MV-4-11 (cell line): ENCODE results near the gene SLC25A22.

Experiments
- DNase-seq: peaks from one replicate; lab custom pipeline; 2025; lab: John Stamatoyannopoulos, UW

SLC25A22 gene

DNA sequence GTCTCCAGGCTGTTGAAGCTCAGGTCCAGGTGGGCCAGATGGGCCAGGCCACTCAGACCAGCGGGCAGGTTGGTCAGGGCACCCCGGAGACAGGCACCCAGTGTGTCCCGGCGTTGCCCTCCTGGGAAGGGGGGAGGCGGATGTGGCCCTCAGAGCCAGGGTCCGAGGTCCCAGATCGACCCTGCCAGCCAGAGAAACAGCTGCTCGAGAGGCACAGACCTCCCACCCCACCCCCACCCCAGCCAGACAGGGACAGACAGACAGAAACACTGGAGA is 5.3 kb upstream of the SLC25A22 start:
- no peak for DNase-seq

DNA sequence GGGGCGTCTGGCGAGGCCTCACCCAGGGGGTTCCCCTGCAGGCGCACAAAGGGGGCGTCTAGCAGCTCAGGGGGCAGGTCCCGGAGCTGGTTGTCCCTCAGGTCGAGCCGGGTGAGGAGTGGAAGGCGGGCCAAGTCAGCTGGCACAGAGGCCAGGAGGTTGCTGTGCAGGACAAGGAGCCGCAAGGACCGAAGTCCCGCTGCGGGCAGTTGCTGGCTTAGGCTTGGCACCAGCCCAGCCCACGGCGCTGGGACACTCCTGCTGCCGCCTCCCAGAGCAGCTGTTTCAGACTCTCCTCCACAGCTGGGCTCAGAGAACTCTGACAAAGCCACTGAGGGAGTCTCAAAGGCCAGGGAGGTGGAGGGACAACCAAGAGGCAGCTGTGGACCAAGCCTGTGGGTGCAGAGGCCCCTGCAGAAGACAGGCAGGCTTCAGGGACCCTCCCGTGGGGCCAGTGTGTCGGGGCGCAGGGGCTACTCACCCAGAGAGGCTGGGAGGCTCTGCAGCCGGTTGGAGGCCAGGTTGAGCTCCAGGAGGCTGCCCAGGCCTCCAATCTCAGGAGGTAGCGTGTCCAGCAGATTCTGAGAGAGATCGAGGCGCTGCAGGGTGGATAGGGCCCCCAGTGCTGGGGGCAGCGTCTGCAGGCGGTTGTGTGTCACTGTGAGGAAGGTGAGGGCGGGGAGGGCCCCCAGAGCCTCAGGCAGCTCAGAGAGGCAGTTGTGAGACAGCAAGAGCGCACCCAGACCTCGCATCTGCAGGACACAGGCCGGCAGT is 4.8 kb upstream of the SLC25A22 start:
- no peak for DNase-seq

- DNase-seq, result no peak
These were observed 4.0 kb upstream of the SLC25A22 start for GRCh38 chr11:802018-802617.

- DNase-seq, result no peak
These were observed 3.2 kb upstream of the SLC25A22 start for GRCh38 chr11:801097-801780.

DNA sequence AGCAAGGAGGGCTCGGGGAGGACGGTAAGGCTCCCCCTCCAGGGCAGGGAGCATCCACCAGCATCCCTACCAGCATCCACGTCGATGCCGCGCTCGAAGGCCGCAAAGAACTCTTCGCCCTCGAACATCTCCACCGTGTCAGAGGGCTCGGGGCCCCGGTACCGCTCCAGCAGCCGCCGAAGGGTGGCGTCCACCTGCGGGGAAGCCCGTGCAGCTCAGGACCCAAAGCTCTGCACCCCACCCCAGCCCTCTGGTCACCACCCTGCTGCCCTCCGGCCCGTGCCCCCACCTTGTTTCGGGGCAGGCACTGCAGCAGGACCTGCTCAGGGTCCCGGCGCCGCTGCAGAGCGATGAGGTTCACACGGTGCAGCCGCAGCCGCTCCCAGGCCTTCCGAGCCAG is 2.4 kb upstream of the SLC25A22 start:
- no peak for DNase-seq

DNA sequence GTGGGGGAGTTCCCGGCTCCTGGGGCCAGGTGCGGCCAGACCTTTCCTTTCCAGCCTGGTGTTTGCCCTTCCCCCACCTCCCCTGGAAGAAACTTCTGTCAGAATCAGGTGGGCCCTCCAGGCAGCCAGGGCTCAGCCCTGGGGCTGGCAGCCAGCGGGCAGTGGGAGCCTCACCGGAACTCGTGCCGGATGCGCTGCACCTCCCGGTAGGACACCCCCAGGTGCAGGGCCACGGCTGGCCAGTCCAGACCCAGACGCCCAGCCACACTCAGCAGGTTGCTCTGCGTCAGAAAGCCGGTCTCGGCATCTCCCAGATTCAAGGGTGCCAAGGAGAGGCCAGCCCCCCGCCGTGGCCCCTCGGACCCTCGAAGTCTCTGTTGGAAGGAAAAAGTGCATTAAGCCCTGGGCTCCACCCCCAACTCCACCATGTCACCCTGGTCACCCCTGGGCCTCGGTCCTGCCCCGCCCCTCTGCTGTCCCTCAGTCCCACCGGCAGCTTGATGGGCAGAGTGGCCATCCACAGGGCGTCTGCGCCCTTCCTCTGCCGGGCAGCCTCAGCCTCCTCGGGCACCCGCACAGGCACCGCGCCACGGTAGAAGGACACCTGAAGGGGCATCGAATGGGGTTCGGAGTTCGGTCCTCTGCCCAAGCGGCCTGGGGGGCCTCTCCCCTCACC is 1.7 kb upstream of the SLC25A22 start:
- DNase-seq, result no peak

DNA sequence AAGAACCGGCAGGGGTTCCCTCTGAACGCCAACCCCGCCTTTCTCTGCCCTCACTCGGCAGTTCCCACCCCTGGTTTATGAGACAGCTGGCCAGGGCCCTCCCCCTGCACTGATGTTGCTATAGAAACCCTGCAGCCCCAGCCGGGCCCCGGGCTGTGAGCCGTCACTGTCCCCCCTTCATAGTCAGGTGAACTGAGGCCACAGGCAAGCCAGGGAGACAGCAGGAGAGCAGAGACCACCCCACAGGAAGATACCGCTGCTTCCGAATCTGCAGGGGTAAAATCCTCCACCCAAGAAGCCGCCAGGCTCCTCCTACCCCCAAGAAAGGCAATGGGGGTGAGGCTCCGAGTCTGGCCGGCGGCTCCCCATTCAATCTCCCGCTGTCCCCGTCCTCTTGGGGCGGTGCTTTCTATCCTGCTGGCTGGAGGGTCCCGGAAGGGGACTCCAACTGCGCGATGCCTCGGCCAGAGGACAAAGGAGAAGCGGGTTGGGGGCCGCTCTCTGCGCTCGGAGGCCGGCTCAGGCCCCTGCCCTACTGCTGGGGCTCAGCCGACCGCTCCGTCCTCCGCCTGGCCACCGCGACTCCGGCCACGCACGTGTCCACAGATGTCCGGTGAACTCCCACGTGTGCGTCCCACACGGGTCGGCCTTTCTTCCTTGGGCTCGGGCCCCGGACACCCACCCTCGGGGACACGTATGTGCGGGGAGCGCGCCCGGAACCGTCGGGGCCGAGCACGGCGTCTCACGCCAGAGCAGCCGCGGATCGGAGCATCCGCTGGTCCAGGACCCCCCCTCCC is 587 bp downstream of the SLC25A22 start:
- peak; percentile 60 for DNase-seq

DNA sequence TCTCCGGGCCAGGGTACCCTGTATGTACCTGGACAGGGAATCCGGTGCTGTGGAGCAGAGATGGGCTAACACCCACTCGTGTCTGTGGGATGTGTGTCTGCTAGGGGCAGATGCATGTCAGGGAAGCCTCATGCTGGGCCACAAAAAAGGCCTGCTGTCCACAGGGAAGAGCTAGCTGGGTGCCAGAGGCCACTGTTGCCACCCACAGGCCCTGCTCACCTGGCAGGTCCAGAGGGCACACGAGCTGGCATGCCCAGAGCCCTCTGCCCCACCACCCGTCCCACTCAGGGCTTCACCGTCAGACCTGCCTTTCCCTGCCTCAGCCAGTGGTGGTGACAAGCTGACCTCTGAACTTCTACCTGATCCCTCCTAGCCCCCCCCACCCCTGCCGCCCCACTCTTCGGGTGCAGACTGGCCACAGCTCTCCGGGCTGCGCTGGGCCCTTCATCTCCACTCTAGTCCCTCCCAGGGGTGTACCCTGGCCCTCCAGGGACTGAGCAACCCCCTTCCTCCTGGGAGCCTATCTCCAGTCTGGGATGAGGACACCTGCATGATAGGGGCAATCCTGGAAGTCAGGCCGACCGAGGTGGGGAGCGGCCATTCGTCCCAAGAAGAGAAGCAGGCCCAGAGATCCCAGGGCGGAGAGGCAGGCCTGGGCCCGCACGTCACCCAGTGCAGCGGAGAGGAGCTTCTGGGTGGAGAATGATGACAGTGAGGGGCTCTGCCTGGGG is 1.4 kb downstream of the SLC25A22 start:
- no peak for DNase-seq

GRCh38 chr11:795634-796564 is 2.2 kb downstream of the SLC25A22 start:
- peak; percentile 75 for DNase-seq

GRCh38 chr11:794766-795633 is 3.1 kb downstream of the SLC25A22 start:
- DNase-seq, result no peak

GRCh38 chr11:794013-794765 is 3.9 kb downstream of the SLC25A22 start:
- no peak for DNase-seq

DNA sequence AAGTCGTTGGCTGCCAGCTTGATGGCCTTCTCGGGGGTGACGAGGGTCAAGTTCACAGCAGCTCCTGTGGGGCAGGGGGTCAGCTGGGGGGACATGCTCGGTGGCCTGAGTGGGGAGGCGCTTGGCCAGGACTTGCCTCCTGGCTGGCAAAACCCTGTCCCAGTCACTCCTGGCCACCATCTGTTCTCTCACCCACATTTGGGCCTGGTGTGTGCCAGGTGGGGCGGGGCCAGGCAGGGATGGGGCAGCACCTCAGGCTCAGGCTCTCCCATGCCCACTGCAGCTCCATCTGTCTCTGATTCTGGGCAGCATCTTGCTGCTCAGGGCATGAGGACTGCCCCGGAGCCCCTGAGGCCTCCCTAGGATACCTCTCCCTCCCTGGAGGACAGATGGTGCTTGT is 4.5 kb downstream of the SLC25A22 start:
- no peak for DNase-seq

DNA sequence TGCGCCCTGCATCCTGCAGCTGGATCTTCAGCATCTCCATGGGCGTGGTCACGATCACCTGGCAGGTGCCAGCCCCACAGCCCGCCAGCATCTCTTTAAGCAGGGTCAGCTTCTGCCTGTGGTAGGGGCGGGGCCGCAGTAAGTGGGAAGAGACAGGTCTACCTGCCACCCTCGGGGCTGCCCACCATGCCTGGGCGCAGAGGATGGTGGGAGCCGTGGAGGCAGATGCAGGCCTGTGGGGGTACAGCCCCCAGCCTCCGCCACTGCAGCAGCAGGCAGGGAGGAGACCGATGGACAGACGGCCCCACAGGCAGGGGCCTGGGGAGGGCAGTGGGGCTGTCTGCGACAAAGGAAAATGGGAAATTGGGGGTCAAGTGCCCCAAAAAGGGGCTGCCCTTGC is 5.2 kb downstream of the SLC25A22 start:
- DNase-seq, result no peak

GRCh38 chr11:792535-792821 is 5.6 kb downstream of the SLC25A22 start:
- DNase-seq, result no peak

GRCh38 chr11:791658-792534 is 6.2 kb downstream of the SLC25A22 start:
- DNase-seq, result no peak

GRCh38 chr11:790721-791564 is 7.1 kb downstream of the SLC25A22 start:
- no peak for DNase-seq

DNA sequence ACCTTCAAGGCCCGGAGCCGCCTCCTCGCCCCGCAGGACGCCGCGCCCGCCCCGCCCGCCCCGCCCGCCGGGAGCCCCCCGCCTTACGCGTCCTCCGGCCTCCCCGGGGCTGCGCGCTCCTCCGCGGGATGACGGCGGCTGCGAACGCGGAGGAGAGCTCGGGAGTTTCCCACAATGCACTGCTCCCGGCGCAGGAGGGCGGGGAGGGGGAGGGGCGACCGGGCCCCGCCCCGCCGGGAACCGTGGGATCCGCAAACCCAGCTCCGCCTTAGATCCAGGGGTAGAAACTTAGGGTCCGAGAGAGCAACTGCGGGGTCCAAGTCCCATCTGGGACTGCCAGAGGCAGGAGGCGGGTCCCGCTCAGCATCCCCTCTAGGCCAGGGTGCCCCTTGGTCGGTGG is 8.1 kb downstream of the SLC25A22 start, which contains the start of gene CEND1:
Gene CEND1 (minus strand): TSS at position 148 of the 400 bp plus-strand sequence. CDS start 1,514 bp downstream, outside the sequence.
- DNase-seq, result no peak
